ENCODE results near the gene METAP1. TPM values are rescaled to one million over a fixed set of nuclear protein-coding genes. Genes with fewer than 3 reads are reported as not detected.

Gene METAP1
- total and polyA plus RNA-seq, 2 of the 8 experiments (the other 6 are each of a cell fraction or from before 2014, with no cell fraction given): 50.6 to 85.2 TPM

GRCh38 chr4:99088023-99088449, 92.5 kb downstream of the METAP1 start (continued):
- TF ChIP-seq CHD7 (IDR thresholded peaks at IDR 0.05; ENCODE audit: insufficient replicate concordance, low read length): no peak
- TF ChIP-seq TAF7 (optimal IDR thresholded peaks at IDR 0.05; ENCODE audit: borderline replicate concordance, low read depth, low read length): no peak
